PC-3 (cell line): ENCODE data around the gene GATAD2A.

Experiments used
- EZH2 ChIP-seq: fragments of 300-600 bp; sonication (generic); IDR thresholded peaks from one replicate; pipeline ENCODE4 v1.6.1; 2017; ENCODE audit warnings: antibody characterized with exemption, mild to moderate bottlenecking, low read length; ENCODE audit not compliant: unreplicated experiment
- EZH2phosphoT487 ChIP-seq: fragments of 300-600 bp; sonication (generic); IDR thresholded peaks from 2 replicates; pipeline ENCODE4 v1.6.1; 2018; ENCODE audit warnings: mild to moderate bottlenecking, antibody characterized with exemption, low read length, borderline replicate concordance
- TF ChIP-seq, protein P1 (sequence below): fragments of 300-600 bp; sonication (generic); conservative IDR thresholded peaks from 2 replicates; pipeline ENCODE4 v1.5.1; 2017; ENCODE audit warnings: antibody characterized with exemption, low read depth, mild to moderate bottlenecking, low read length

DNA sequence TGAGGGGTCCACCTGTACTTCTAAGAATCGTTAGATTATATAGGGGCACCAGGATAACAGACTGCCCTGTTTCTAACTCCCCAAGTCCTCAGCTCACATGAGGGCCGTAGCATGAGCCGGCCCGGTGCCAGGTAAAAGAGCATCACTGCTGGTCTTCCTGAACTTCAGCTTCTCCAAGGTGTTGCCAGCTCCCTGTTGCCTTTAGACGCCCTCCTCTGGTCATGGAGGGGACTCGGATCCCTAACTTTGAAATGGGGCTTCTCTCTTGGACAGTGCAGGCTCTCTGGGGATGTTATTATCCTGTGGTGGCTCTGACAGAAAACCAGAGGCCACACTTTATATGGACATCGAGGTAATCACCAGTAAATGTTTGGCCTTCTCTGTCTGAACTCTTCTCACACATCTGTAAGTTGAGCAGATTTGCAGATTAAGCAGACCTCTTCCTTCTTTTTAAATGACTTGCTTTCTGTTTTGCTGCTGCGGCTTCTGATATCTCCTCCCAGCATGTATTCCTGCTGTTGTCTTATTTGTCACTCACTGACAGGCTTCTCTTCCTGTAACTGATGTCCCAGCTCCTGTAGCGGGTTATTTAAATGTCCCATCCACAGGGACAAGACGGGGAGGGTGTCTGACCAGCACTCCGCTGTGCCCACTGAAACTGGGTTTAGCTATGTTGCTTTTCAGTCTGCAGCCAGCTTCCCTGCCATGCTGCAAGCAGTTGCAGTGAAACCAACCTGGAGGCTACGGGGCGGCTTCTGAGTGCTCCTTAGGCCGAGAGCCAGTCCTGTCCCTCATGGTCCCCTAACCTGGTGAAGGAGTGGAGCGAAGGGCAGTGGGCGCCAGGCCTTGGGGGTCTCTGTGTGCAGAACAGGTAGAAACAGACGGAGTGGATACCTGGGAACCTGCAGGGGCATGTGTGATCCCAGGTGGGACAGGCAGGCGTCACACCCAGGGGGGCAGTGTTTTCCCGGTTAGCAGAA, 70.7 kb downstream of the GATAD2A start:
- TF ChIP-seq, protein P1, sequence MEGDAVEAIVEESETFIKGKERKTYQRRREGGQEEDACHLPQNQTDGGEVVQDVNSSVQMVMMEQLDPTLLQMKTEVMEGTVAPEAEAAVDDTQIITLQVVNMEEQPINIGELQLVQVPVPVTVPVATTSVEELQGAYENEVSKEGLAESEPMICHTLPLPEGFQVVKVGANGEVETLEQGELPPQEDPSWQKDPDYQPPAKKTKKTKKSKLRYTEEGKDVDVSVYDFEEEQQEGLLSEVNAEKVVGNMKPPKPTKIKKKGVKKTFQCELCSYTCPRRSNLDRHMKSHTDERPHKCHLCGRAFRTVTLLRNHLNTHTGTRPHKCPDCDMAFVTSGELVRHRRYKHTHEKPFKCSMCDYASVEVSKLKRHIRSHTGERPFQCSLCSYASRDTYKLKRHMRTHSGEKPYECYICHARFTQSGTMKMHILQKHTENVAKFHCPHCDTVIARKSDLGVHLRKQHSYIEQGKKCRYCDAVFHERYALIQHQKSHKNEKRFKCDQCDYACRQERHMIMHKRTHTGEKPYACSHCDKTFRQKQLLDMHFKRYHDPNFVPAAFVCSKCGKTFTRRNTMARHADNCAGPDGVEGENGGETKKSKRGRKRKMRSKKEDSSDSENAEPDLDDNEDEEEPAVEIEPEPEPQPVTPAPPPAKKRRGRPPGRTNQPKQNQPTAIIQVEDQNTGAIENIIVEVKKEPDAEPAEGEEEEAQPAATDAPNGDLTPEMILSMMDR: peak; percentile 59
- TF ChIP-seq EZH2phosphoT487 (no peak), EZH2 (no peak)
